Effector memory CD4-positive, alpha-beta T cell (primary cell): ENCODE data around the gene ZNF681.

Experiments
- DNase-seq, 3 donors: peaks; one replicate each; pipeline ENCODE4 v3.0.0-alpha.2; 2020
- H3K27ac ChIP-seq: 2 replicates; pipeline ENCODE4 v1.7.0; 2013; ENCODE audit warnings: mild to moderate bottlenecking, low read length, moderate library complexity; ENCODE audit not compliant: insufficient read depth, poor library complexity, severe bottlenecking
- H3K27me3 ChIP-seq: replicated peaks from 2 replicates; pipeline ENCODE4 v1.7.0; 2013; ENCODE audit warnings: mild to moderate bottlenecking, low read length; ENCODE audit not compliant: insufficient read depth, control insufficient read depth, poor library complexity, severe bottlenecking
- H3K36me3 ChIP-seq: 2 replicates; pipeline ENCODE4 v1.7.0; 2013; ENCODE audit warnings: mild to moderate bottlenecking, low read length, moderate library complexity; ENCODE audit not compliant: control insufficient read depth, insufficient read depth
- H3K4me1 ChIP-seq: 2 replicates; pipeline ENCODE4 v1.7.0; 2013; ENCODE audit warnings: low read length, mild to moderate bottlenecking; ENCODE audit not compliant: control insufficient read depth, insufficient read depth, poor library complexity, severe bottlenecking
- H3K4me3 ChIP-seq: 2 replicates; pipeline ENCODE4 v1.7.0; 2013; ENCODE audit warnings: low read length, low read depth, mild to moderate bottlenecking; ENCODE audit not compliant: insufficient read depth, poor library complexity, severe bottlenecking
- H3K9me3 ChIP-seq: 2 replicates; pipeline ENCODE4 v1.7.0; 2013; ENCODE audit warnings: mild to moderate bottlenecking, low read length, moderate library complexity; ENCODE audit not compliant: control insufficient read depth

Gene ZNF681

DNA sequence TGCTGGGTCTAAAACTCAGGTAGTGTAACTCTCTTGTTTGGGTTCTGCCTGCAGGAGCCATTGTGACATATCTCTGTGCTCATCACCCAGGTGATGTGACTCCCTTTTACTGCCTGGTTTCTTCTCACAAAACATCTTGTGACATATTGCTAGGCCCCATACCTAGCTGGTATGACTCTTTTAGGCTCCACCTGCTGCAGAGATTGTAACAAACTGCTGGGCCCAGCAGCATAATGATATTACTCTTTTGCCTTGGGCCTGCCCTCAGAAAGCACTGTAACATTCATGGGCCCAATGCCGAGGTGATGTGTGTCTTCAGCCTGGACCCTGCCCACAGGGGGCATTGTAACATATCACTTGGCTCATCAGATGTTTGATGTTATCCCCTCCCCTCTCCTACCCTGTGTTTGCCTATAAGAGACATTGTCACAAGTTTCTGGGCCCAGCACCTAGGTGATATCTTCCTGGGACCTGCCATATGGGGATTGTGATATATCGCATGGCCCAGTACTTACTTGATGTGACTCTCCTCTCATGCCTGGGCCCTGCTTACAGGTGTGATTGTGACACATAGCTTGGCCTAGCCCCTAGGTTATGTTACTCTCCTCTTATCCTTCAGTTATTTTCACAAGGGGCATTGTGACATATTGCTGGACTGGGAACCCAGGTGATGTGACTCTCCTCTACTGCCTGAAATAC is 18.0 kb upstream of the ZNF681 start:
- Histone ChIP-seq H3K27ac (no peak overlapping the region), H3K27me3 (no peaks in the 10 kb centered on the region), H3K4me3 (no peak overlapping the region), H3K36me3 (no peaks in the 10 kb centered on the region), H3K9me3 (no peaks in the 10 kb centered on the region), H3K4me1 (no peaks in the 10 kb centered on the region)
- no peak for DNase-seq

- no peak overlapping the region for H3K4me3 ChIP-seq
- no peak for DNase-seq
- no peaks in the 10 kb centered on the region for H3K36me3 ChIP-seq
- H3K27ac ChIP-seq, result no peak overlapping the region
- H3K27me3 ChIP-seq, result no peaks in the 10 kb centered on the region
- H3K9me3 ChIP-seq, result no peaks in the 10 kb centered on the region
- no peaks in the 10 kb centered on the region for H3K4me1 ChIP-seq
These were observed 15.9 kb upstream of the ZNF681 start for GRCh38 chr19:23774524-23774971.

- H3K27ac ChIP-seq, result no peak overlapping the region
- no peak overlapping the region for H3K4me3 ChIP-seq
- no peaks in the 10 kb centered on the region for H3K36me3 ChIP-seq
- H3K9me3 ChIP-seq, result no peaks in the 10 kb centered on the region
- no peak for DNase-seq
- no peaks in the 10 kb centered on the region for H3K27me3 ChIP-seq
- H3K4me1 ChIP-seq, result no peaks in the 10 kb centered on the region
These were observed 15.4 kb upstream of the ZNF681 start for GRCh38 chr19:23774106-23774505.

GRCh38 chr19:23772675-23773063 is 14.0 kb upstream of the ZNF681 start:
- Histone ChIP-seq H3K27ac (no peak overlapping the region), H3K4me1 (no peaks in the 10 kb centered on the region), H3K4me3 (no peak overlapping the region), H3K36me3 (no peaks in the 10 kb centered on the region), H3K27me3 (no peaks in the 10 kb centered on the region), H3K9me3 (no peaks in the 10 kb centered on the region)
- DNase-seq, result no peak

GRCh38 chr19:23771761-23772674 is 13.3 kb upstream of the ZNF681 start:
- Histone ChIP-seq H3K36me3 (no peaks in the 10 kb centered on the region), H3K4me1 (no peaks in the 10 kb centered on the region), H3K9me3 (no peaks in the 10 kb centered on the region), H3K4me3 (no peak overlapping the region), H3K27me3 (no peaks in the 10 kb centered on the region), H3K27ac (no peak overlapping the region)
- no peak for DNase-seq

- Histone ChIP-seq H3K27me3 (no peaks in the 10 kb centered on the region), H3K4me3 (no peak overlapping the region), H3K36me3 (no peaks in the 10 kb centered on the region), H3K9me3 (no peaks in the 10 kb centered on the region), H3K27ac (no peak overlapping the region), H3K4me1 (no peaks in the 10 kb centered on the region)
- DNase-seq, result no peak
These were observed 12.6 kb upstream of the ZNF681 start for GRCh38 chr19:23771316-23771715.

DNA sequence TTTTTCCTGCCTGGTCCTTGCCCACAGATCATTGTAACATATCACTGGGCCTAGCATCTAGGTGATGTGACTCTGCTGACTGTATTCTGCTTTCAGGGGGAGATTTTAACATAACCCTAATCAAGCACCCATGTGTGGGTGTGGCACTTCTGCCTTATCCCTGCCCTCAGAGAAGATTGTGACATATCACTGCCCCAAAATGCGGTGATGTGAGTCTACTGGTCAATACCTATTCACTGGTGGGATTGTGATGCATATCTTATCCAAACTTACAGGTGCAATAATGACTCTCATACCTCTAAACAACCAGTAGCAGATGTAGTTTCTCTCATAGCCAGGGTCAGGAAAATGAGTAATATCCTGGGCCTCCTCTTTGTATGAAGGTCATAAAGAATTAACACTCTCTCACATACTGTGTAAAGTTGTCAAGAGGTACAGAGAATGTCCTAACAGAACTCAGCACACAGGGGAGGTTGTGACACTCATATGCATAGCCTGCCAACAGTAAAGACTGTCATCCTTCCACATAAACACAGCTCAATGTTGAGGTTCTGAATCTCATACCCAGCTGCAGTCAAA is 12.1 kb upstream of the ZNF681 start:
- Histone ChIP-seq H3K4me3 (no peak overlapping the region), H3K27ac (no peak overlapping the region), H3K27me3 (no peaks in the 10 kb centered on the region), H3K36me3 (no peaks in the 10 kb centered on the region), H3K9me3 (no peaks in the 10 kb centered on the region), H3K4me1 (no peaks in the 10 kb centered on the region)
- DNase-seq, result no peak

DNA sequence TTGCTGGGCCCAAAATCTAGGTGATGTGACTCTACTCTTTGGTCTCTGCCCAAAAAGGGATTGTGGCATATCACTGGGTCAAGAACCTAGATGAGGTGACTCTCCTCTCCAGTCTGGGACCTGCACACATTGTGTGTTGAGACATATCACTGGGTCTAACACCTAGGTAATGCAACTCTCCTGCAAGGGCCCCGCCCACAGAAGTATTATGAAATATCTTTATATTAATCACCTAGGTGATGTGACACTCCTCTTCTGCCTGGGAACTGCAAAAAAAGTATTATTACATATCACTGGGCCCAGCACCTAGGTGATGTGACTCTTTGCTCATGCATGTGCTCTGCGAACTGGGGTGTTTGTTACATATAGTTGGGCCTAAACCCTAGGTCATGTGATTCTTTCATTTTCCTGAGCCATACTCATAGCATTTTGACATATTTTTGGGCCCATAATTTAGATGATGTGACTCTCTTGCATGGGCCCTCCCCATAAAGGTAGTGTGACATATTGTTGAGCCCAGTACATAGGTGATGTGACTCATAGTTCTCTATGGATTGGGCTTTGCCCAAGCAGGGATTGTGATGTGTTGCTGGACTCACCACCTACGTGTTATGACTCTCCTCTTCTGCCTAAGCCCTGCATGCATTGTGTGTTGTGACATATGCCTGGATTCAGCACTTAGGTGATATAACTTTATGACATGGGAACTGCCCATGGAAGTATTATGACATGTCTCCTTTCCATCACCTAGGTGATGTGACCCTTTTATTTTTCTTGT is 11.2 kb upstream of the ZNF681 start:
- H3K36me3 ChIP-seq, result no peaks in the 10 kb centered on the region
- H3K4me3 ChIP-seq, result no peak overlapping the region
- H3K4me1 ChIP-seq, result no peaks in the 10 kb centered on the region
- no peaks in the 10 kb centered on the region for H3K9me3 ChIP-seq
- no peak for DNase-seq
- H3K27me3 ChIP-seq, result no peaks in the 10 kb centered on the region
- no peak overlapping the region for H3K27ac ChIP-seq

- Histone ChIP-seq H3K4me1 (peaks cover 4% of the 10 kb centered on the region), H3K27ac (no peak overlapping the region), H3K9me3 (no peaks in the 10 kb centered on the region), H3K27me3 (no peaks in the 10 kb centered on the region), H3K36me3 (no peaks in the 10 kb centered on the region), H3K4me3 (no peak overlapping the region)
- no peak for DNase-seq
These were observed 8.3 kb upstream of the ZNF681 start for GRCh38 chr19:23766951-23767350.
